Measurements from ENCODE around the gene ZDHHC3.

Gene ZDHHC3

GRCh38 chr3:44999782-45000181 lies 23.8 kb upstream of the ZDHHC3 start:
- no peaks in the 10 kb centered on the region for H3K9me3 ChIP-seq (replicated peaks; ENCODE audit: insufficient read depth, low read length)
- no peak overlapping the region for H3K4me2 ChIP-seq (ENCODE audit: low read depth, low read length)
- H3K4me3 ChIP-seq (ENCODE audit: low read length) = no peak overlapping the region
- no peaks in the 10 kb centered on the region for H3K9me2 ChIP-seq (replicated peaks; ENCODE audit: insufficient read depth, low read length)
- H3K79me2 ChIP-seq (ENCODE audit: low read length) = peaks cover 15% of the 10 kb centered on the region; the same call in 1 of the 2 replicates
- no peak overlapping the region for H3K9ac ChIP-seq (ENCODE audit: low read length)
- no peaks in the 10 kb centered on the region for H4K20me1 ChIP-seq (ENCODE audit: insufficient read depth, low read length)
- no peak overlapping the region for H2AFZ ChIP-seq (ENCODE audit: low read length)
- no peak for DNase-seq
- TF ChIP-seq EZH2 (optimal IDR thresholded peaks at IDR 0.05; ENCODE audit: low read depth, low read length) = no peak
- no peak for TF ChIP-seq EZH2phosphoT487 (IDR thresholded peaks at IDR 0.05; ENCODE audit: low read length)
- no peak for TF ChIP-seq CTCF (IDR thresholded peaks at IDR 0.05; ENCODE audit: low read length)
- H3K36me3 ChIP-seq (replicated peaks; ENCODE audit: insufficient read depth, low read length) = peaks cover 11% of the 10 kb centered on the region
- peaks cover 30% of the 10 kb centered on the region for H3K4me1 ChIP-seq (ENCODE audit: low read length)
- no peaks in the 10 kb centered on the region for H3K27me3 ChIP-seq (replicated peaks; ENCODE audit: insufficient read depth, low read length)
- H3K27ac ChIP-seq (ENCODE audit: low read length) = no peak overlapping the region
- H3F3A ChIP-seq (ENCODE audit: insufficient read depth, low read length) = peaks cover 11% of the 10 kb centered on the region

- H3K4me2 ChIP-seq (ENCODE audit: low read depth, low read length) = no peak overlapping the region
- no peak overlapping the region for H3K27ac ChIP-seq (ENCODE audit: low read length)
- TF ChIP-seq CTCF (IDR thresholded peaks at IDR 0.05; ENCODE audit: low read length) = no peak
- TF ChIP-seq EZH2phosphoT487 (IDR thresholded peaks at IDR 0.05; ENCODE audit: low read length) = no peak
- no peak for TF ChIP-seq EZH2 (optimal IDR thresholded peaks at IDR 0.05; ENCODE audit: low read depth, low read length)
- H3K9me2 ChIP-seq (replicated peaks; ENCODE audit: insufficient read depth, low read length) = no peaks in the 10 kb centered on the region
- H3K79me2 ChIP-seq (ENCODE audit: low read length) = peaks cover 20% of the 10 kb centered on the region; the same call in 1 of the 2 replicates
- no peak overlapping the region for H3K4me3 ChIP-seq (ENCODE audit: low read length)
- H3K9me3 ChIP-seq (replicated peaks; ENCODE audit: insufficient read depth, low read length) = no peaks in the 10 kb centered on the region
- DNase-seq = no peak
- H3K27me3 ChIP-seq (replicated peaks; ENCODE audit: insufficient read depth, low read length) = no peaks in the 10 kb centered on the region
- H3K9ac ChIP-seq (ENCODE audit: low read length) = no peak overlapping the region
- no peak overlapping the region for H2AFZ ChIP-seq (ENCODE audit: low read length)
- peaks cover 7% of the 10 kb centered on the region for H3K4me1 ChIP-seq (ENCODE audit: low read length)
- H3K36me3 ChIP-seq (replicated peaks; ENCODE audit: insufficient read depth, low read length) = peaks cover 11% of the 10 kb centered on the region
- H3F3A ChIP-seq (ENCODE audit: insufficient read depth, low read length) = no peaks in the 10 kb centered on the region
- no peaks in the 10 kb centered on the region for H4K20me1 ChIP-seq (ENCODE audit: insufficient read depth, low read length)
Measured at GRCh38 chr3:44996556-44996969, 20.6 kb upstream of the ZDHHC3 start.

GRCh38 chr3:44995142-44995770 lies 19.3 kb upstream of the ZDHHC3 start:
- Histone ChIP-seq H3F3A (ENCODE audit: insufficient read depth, low read length) (no peaks in the 10 kb centered on the region), H3K27ac (ENCODE audit: low read length) (no peak overlapping the region), H3K4me1 (ENCODE audit: low read length) (no peaks in the 10 kb centered on the region; the same call in 1 of the 2 replicates), H3K79me2 (ENCODE audit: low read length) (peaks cover 21% of the 10 kb centered on the region; the same call in 1 of the 2 replicates), H2AFZ (ENCODE audit: low read length) (no peak overlapping the region), H3K4me3 (ENCODE audit: low read length) (no peak overlapping the region), H3K27me3 (replicated peaks; ENCODE audit: insufficient read depth, low read length) (no peaks in the 10 kb centered on the region), H3K36me3 (replicated peaks; ENCODE audit: insufficient read depth, low read length) (peaks cover 11% of the 10 kb centered on the region), H4K20me1 (ENCODE audit: insufficient read depth, low read length) (no peaks in the 10 kb centered on the region), H3K9me3 (replicated peaks; ENCODE audit: insufficient read depth, low read length) (no peaks in the 10 kb centered on the region), H3K9me2 (replicated peaks; ENCODE audit: insufficient read depth, low read length) (no peaks in the 10 kb centered on the region), H3K4me2 (ENCODE audit: low read depth, low read length) (no peak overlapping the region), H3K9ac (ENCODE audit: low read length) (no peak overlapping the region)
- DNase-seq = no peak
- TF ChIP-seq CTCF (IDR thresholded peaks at IDR 0.05; ENCODE audit: low read length) (no peak), EZH2phosphoT487 (IDR thresholded peaks at IDR 0.05; ENCODE audit: low read length) (no peak), EZH2 (optimal IDR thresholded peaks at IDR 0.05; ENCODE audit: low read depth, low read length) (no peak)
